Kasumi-1 (cell line): ENCODE data around the gene USE1.
"Not testable (repeated sequence)": the region's sequence is repeated elsewhere in the genome, so short reads cannot be mapped to it uniquely, and the experiment has no call there.

ENCODE experiments used
- DNase-seq, 2 experiments: peaks; one replicate each; lab custom pipeline; 2025; lab: John Stamatoyannopoulos, UW

USE1 gene

GRCh38 chr19:17215127-17215971 is at the start of gene USE1:
Gene USE1 (plus strand): TSS chr19:17215357. CDS start chr19:17215406, 49 bp downstream.
- DNase-seq = peak; percentile 89 to 92

DNA sequence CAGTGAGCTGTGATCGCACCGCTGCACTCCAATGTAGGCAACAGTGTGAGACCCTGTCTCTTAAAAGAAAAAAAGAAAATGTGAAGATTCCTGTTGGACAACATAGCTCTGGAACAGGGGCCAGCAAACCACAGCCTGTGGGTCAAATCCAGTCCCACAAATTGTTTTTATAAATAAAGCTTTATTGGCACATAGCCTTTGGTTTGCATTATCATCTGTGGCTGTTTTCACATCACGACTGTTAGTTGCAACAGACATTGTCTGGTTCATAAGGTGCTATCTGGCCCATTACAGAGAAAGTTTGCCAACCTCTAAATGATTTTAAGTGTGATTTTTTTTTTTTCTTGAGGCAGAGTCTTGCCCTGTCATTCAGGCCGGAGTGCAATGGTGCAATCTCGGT is 49.4 kb upstream of the USE1 start:
- DNase-seq = no peak

- no peak for DNase-seq
Observed at GRCh38 chr19:17170538-17171297, 44.4 kb upstream of the USE1 start.

DNA sequence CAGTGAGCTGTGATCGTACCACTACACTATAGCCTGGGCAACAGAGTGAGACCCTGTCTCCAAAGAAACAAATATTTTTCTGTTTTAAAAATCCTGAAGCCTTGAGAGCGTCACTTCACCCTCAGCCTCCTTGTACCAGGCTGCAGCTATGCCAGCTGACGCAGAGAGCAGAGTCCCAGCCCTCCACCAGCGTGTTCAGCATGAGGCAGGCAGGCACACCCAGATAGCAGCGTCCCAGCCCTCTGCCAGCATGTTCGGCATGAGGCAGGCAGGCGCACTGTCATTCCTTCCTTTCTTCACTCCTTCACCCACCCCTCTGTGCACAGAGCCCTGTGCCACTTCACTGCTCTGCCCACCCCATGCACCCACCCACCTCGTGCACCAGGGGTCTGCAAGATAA is 43.3 kb upstream of the USE1 start:
- no peak for DNase-seq

DNA sequence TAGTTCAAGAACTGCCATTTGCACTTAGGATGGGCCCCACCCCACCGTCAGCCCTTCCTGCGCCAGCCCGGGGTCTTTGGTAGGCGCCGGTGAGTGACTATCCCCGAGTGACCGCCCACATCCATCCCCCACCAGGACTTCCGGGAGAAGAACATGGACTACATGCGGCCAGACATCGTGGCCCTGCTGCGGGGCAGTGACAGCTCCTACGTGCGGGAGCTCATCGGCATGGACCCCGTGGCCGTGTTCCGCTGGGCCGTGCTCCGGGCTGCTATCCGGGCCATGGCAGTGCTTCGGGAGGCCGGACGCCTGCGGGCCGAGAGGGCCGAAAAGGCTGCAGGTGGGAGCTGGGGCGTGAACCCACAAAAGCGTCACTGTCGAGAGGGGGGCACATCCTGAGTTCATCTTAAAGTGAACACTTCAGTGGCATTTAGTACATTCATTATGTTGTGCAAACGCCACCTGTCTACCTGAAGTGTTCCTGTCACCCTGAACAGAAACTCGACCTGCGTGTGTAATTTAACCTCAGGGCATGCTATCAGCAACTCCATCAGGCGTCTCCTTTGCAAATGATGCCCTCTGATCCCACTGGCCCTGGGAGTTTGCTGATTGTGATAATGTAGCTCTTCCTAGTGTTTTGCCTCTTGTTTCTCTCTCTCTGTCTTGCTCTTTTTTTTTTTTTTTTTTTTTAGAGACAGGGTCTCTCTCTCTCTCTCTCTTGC is 42.4 kb upstream of the USE1 start:
- no peak for DNase-seq

DNA sequence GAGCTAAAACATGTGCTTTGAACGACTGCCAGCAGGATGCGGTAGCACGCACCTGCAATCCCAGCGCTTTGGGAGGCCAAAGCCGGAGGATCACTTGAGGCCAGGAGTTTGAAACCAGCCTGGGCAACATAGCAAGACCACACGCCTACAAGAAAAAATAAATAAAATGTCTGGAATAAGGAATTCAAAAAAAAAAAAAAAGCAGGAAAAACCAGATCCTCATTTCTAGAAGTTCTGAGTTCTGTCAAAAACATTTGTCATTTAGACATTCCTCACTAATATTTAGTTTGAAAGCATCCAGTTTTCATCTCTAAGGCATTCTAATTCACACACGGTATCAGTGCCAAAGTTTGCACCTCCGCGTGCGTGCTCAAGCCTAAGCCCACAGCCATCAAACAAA is 36.9 kb upstream of the USE1 start:
- DNase-seq = no peak

DNA sequence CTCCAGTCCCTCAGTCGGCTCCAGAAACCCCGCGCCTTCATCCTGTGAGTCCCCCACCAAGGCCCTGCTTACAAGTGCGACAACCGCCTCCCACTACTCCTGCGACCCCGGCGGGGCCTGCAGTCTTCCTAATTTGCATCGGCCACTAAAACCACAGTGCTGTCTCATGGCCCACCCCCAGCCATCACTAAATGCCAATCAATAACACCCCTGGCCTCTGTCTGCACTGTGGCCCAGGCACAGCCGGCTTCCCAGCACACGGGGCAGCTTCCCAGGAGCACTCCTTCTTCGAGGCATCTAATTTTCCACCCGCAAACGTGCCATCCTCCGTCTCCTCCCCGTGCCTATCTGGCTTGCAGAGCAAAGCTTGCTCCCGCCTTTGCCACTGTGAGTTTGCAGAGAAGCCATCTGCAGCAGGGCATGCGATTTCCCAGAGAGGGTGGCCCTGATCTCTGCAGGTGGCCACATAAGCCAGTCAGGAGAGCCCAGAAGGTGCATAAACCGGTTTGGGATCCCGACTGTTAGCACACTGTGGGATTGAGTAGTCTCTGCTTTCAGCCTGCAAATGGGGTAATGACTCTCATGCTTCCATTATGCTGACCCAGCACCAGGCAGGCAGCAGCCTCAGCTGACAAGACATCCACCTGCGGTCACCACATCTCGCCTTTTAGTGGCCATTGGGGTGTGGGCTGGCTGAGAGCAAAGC is 34.0 kb upstream of the USE1 start:
- DNase-seq = no peak

DNA sequence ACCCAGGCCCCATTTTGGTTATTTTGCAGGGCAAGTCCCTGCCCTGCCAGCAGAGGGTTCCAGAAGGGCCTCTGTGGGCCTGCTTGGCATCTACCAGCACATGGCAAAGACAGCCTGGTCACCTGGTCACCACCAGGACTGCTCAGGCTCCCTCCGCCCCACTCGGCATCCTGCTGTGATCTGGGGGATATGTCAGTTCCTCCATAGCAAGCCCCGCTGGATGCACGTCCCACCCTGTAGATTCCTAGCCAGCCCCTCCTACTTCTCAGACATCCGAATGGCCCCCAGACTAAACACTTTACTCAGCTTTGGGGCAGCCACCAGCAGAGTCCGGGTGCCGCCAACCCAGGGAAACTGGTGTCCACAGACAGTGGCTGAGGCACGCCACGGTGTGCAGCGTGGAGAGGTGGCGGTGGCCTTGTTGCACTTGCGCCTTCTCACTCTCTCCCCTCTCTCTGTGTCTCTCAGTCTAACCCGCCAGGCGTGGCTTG is 31.8 kb upstream of the USE1 start:
- peak in 1 of 2 experiments; percentile 4 for DNase-seq

GRCh38 chr19:17183858-17184321 is 31.3 kb upstream of the USE1 start:
- peak; percentile 48 to 52 for DNase-seq

DNA sequence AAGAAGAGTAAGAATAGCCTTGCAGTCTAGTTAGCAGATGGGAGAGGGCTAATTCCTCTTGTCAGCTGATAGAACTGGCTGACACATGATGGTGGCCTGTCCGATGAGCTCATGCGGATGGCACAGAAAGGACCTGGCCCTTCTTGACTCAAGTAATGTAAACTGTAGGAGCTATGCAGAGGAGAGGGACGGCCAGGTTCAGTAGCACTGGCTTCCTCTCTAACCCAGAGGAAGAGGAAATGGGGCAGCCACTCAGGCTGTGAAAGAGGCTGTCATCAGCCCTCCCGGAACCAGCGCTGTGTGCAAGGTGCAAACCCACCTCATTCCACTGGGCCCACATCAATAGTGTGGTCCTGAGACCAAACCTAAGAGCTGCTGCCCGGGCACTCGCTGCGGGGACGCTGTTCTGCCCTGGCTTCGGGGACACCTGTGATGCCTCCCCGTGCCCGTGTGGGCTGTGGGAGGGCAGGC is 30.8 kb upstream of the USE1 start:
- DNase-seq = peak; percentile 48 to 52

GRCh38 chr19:17185590-17185989 is 29.6 kb upstream of the USE1 start:
- DNase-seq = no peak

DNA sequence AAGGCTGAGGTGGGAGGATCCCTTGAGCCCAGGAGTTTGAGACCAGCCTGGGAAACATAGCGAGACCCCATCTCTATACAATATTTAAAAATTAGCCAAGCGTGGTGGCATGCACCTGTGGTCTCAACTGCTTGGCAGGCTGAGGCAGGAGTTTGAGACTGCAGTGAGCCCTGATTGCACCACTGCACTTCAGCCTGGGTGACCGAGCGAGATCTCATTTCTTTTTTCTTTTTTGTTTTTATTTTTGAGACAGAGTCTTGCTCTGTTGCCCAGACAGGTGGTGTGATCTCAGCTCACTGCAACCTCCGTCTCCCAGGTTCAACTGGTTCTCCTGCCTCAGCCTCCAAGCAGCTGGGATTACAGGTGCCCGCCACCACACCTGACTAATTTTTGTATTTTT is 23.4 kb upstream of the USE1 start:
- DNase-seq = not testable (repeated sequence)

DNA sequence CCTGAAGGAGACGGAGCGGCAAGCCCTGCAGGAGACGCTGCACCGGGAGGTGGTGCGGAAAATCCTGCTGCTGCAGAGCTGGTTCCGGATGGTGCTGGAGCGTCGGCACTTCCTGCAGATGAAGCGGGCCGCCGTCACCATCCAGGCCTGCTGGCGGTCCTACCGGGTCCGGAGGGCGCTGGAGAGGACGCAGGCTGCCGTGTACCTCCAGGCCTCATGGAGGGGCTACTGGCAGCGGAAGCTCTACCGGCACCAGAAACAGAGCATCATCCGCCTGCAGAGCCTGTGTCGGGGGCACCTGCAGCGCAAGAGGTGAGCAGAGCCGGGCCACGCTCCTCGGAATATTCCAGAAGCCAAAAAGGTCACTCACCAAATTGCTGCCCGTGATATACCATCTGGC is 22.4 kb upstream of the USE1 start:
- no peak for DNase-seq

DNA sequence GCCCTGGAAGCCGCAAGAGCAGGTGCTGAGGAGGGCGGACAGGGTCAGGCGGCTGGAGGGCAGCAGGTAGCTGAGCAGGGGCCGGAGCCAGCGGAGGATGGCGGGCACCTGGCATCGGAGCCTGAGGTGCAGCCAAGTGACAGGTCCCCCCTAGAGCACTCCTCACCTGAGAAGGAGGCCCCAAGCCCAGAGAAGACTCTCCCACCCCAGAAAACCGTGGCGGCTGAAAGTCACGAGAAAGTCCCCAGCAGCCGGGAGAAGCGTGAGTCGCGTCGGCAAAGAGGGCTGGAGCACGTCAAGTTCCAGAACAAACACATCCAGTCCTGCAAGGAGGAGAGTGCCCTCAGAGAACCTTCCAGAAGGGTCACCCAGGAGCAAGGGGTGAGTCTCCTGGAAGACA is 20.5 kb upstream of the USE1 start:
- no peak for DNase-seq

DNA sequence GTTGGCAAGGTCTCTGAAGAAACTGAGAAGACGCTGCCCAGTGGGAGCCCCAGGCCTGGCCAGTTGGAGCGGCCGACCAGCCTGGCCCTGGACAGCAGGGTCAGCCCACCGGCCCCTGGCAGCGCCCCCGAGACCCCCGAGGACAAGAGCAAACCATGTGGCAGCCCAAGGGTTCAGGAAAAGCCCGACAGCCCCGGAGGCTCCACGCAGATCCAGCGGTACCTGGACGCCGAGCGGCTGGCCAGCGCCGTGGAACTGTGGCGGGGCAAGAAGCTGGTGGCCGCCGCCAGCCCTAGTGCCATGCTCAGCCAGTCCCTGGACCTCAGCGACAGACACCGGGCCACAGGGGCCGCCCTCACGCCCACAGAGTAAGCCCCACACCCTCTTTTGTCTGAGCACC is 20.1 kb upstream of the USE1 start:
- no peak for DNase-seq

- no peak for DNase-seq
Observed at GRCh38 chr19:17196610-17197009, 18.5 kb upstream of the USE1 start.

- DNase-seq = no peak
Observed at GRCh38 chr19:17197666-17198065, 17.5 kb upstream of the USE1 start.

DNA sequence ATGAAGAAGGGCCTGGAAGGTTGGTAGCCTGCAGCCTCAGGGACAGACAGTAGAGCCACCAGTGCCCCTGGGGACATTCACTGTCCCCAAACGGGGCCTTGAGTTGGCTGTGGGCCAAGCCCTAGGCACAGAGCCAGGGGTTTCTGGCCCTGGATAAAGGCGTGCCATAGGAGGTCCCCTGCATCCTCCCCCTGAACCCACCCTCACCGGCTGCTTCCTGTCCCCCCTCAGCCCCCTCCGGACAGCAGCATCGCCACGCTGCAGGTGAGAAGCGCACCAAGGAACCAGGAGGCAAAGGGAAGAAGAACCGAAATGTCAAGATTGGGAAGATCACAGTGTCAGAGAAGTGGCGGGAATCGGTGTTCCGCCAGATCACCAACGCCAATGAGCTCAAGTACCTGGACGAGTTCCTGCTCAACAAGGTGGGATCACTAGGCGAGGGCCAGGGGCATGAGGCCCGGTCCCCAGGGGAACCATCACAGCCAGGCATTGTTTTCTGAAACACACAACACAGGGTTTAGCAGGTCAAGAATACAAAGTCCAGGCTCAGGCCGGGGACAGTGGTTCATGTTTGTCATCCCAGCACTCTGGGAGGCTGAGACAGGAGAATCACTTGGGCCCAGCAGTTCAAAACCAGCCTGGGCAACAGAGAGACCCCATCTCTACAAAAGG is 14.6 kb upstream of the USE1 start:
- no peak for DNase-seq

DNA sequence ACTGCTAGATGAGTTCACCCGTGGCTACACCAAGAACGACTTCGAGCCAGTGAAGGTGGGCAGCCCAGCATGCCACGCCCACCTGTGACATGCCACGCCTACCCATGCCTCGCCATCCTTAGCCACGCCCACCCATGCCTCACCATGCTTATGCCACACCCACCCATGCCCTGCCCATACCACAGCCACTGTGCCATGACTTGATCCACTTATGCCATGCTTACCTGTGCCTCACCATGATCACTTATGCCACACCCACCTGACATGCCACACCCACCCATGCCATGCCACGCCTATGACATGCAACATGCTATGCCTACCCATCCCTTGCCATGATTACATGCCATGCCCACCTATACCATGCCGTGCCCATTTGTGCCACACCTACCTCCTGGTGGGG is 12.9 kb upstream of the USE1 start:
- no peak for DNase-seq

GRCh38 chr19:17202713-17203112 is 12.4 kb upstream of the USE1 start:
- no peak for DNase-seq
